HG03159 (cell line): ENCODE results near the gene ZFP92.

Source experiments
- ATAC-seq: cut with Tn5 transposase; IDR thresholded peaks from one replicate; pipeline ENCODE4 v1.9.1; 2021; ENCODE audit warnings: mild to moderate bottlenecking, moderate library complexity; ENCODE audit not compliant: unreplicated experiment

The ZFP92 gene

DNA sequence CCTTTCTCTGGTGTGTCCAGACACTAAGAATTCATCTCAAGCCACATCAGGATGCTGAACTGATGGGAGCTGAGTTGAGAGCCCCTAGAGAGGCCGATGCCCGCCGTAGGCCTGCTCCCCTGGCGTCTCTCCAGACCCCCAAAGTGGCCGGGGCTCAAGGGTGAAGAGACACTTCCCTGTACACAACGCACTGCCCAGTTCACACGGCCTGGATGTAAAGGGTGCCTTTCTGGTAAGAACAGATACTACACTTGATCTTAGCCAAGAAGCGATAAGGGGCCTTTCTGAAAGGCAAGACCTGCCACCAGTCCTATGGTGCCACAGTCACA, 39.6 kb downstream of the ZFP92 start:
- ATAC-seq = no peak

DNA sequence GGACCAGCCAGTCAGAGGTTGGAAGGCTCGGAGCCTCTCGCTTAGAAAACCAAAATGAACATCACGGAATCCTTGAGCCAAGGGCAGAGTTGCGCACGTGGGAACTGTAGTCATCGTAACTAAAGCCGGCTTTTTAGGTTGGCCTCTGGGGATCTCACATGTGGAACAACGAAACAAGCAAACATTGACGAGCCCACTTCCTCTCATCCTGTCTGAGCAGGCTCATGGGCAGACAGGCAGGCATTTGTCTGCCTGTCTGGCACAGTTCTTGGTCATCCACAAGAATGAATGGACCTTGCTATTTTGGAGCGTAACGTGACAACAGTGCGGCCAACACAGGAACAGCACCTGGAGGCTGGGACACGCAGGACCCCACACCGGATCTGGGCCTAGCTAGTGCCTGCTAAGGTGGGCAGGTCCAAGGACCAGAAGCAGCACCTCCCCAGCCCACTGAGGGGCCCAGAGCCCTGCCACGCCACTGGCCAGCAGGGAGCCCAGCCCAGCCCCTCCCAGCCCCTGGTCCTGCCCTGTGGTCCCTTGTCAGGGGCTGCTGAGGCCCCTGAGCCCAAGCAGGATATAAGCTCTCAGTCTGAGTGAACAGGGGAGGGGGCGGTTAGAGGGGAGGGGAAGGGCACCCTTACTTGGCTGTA, 43.8 kb downstream of the ZFP92 start:
- no peak for ATAC-seq

DNA sequence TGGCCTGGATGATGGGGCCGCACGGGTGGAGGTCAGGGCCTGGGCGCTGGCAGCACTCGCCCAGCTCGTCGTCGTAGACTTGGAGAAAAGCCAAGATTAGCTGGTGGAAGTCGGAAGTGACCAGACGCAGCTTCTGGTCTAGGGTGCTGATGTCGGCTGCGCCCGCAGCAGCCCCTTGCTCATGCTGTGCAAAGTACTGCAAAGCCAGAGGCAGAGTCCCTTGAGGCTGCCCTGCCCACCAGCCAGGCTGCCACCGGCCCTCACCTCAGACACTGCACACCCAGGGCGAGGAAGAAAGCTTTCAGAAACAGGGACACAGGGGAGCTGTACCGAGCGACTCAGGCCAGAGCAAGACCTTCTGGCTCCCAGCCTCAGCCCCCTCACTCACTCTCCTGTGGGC, 44.3 kb downstream of the ZFP92 start:
- no peak for ATAC-seq

DNA sequence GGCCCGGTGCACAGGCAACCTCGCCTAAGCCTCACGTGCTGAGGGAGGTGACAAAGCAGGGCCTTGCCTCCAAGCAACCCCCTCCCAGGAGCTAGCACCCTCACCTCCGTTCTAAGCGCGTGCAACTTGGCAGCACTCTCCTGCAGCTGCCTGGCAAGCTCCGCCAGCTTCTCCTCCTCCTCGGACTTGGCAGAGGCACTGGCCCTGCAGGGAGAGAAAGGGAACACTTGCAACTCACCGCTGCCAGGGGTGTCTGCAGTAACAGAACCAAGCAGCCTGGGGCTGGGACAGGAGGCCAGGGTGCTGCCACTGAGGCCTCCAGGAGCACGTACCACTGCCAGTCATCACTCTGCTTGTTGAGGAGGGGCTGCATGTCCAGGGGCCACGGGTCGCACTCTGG, 44.9 kb downstream of the ZFP92 start:
- ATAC-seq = no peak

DNA sequence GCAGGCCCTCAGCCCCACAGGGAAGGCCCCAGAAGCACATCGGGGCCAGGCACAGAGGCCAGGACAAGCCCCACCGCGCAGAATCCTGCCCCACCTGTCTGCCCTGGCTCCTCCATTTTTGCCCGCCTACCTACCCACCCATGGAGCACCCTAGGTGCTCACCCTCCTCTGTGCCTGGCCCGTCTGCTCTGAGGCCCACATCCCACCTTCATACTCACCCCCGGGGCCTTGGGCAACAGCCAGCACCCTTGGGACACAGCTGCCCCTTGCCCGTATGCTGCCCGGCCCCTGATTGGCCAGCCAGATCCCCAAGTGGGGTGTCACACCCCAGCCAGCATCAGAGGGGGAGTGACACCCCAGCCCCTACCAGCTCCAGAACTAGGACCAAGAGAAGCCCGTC, 45.4 kb downstream of the ZFP92 start:
- ATAC-seq = no peak

DNA sequence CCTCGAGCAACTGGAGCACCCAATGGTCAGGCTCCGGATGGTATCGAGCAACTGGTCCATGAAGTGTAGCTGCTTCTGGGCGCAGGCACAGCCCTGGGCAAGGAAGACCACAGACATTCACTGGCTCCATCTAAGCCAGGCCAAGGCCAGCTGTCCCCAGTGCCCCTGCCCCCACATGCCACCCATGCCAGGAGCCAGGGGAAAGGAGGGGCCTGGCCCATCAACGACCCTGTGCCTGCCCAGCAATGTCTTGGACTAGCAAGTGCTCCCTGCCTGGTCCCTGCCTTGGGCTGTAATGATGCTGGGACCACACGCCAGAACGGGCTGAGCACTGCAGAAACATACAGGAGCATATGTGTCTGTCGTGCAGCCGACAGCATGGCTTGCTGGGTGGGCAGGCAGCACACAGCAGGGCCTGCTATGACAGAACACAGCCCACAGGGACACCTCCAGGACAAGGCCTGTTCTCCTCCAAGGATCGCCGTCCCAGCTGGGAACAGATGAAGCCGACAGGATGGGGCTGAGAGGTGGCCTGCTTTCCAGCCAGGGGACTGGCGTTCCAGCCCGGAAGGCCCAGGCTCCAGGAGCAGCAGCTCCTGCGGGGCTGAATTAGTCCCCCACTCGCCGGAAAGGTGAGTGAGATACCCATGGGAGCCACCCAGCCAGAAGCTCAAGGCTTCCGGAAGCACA, 46.0 kb downstream of the ZFP92 start:
- no peak for ATAC-seq

DNA sequence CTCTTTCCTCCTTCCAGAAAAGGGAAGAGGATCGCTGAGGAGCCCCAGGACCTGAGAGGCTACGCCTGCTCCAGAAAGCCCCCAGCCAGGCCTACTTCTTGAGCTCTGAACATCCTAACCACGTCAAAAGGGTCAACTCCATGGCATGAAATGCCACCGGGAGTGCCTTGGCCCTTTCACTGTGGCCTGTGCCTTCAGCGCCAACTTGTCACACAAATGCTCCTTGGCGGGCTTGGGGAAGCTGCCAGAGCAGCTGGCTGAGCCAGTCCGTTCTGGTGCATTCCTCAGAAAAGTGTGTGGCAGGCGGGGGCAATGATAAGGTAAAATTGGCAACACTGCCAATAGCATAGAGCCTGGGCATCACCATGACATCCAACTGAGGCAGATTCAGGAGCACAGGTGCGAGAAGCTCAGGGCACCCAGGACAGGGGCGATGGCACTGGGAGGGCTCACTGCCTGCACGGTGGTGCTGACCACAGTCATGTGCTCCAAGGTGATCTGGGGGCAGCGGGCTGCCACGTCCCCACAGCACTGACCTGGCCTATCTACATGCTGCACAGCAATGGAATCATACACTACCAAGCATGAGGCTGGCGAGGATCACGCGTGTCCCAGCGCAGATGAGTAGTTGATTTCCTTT, 46.7 kb downstream of the ZFP92 start:
- ATAC-seq = no peak

DNA sequence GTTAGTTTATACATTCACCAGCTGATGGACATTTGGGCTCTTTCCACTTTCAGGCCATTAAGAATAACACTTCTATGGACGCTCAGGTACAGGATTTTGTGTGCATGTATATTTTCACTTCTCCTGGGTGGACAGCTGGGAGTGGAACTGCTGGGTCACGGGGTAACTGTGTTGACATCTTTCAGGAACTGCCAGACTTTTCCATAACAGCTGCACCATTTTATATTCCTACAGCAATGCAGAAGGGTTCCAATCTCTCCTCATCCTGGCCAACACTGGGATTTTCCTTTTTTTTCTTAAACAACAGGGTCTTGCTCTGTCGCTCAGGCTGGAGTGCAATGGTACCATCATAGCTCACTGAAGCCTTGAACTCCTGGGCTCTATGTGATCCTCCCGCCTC, 47.2 kb downstream of the ZFP92 start:
- no peak for ATAC-seq

DNA sequence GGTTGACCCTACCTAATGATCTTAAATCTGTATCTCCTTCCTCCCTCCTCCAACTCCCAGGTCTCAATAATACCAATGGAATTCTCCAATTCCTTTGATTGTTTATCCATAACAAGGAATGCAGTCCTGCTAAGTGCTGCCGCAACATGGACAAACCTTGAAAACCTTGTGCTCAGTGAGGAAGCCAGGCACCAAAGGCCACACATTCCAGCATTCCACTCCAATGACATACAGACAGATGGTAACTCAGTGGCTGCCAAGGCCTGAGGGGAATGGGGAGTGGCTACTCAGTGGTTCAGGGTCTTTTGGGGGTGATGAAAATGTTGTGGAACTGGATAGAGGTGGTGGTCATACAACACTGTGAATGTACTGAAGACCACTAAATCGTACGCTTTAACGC, 48.7 kb downstream of the ZFP92 start:
- no peak for ATAC-seq

DNA sequence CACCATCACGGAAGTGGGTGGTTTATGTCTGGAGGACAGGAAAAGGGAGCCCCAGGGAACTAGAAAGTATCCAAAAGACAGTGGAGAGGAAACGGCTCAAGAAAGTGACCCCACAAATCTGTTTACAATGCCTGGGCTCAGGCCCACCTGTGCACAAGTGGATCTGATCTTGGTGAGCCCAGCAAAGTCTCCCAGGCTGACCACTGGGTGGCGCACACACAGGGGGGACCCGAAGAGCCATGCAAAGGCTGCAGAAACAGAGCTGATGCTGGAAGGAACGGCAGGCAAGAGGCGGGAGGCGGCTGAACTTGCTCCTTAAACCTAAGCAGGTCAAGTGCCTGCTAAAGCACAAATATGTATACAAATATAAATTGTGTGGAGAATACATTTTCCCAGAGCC, 49.6 kb downstream of the ZFP92 start:
- ATAC-seq = no peak
